HG03196 (cell line): ENCODE measurements around the gene TUBA8.
"Not testable (repeated sequence)": the region's sequence is repeated elsewhere in the genome, so short reads cannot be mapped to it uniquely, and the experiment has no call there.

ENCODE experiments used
- ATAC-seq: cut with Tn5 transposase; IDR thresholded peaks from one replicate; pipeline ENCODE4 v1.9.1; 2021; ENCODE audit not compliant: unreplicated experiment

The TUBA8 gene

DNA sequence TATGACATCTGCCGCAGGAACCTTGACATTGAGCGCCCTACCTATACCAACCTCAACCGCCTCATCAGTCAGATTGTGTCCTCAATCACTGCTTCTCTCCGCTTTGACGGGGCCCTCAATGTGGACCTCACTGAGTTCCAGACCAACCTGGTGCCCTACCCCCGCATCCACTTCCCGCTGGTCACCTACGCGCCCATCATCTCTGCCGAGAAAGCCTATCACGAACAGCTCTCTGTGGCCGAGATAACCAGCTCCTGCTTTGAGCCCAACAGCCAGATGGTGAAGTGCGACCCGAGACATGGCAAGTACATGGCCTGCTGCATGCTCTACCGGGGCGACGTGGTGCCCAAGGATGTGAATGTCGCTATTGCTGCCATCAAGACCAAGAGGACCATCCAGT is 16.0 kb downstream of the TUBA8 start:
- no peak for ATAC-seq

DNA sequence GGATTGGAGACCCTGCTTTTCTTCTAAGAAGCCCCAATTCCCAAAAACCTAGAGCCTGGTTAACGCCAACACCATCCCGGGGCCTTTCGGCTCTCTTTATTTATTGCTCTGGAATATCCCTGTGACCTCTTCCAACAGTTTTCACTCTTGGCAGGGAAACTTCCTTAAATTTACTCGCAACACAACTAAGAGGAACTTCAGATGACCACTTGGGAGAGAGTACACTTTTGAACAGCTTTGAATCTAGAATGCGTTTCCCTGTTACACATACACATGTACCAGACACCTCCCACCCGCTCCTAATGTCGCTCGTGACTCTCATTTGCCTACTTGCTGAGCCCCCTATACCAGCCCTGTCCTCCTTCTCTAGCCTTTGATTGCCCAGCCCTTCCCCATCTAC is 19.4 kb downstream of the TUBA8 start:
- ATAC-seq: no peak

DNA sequence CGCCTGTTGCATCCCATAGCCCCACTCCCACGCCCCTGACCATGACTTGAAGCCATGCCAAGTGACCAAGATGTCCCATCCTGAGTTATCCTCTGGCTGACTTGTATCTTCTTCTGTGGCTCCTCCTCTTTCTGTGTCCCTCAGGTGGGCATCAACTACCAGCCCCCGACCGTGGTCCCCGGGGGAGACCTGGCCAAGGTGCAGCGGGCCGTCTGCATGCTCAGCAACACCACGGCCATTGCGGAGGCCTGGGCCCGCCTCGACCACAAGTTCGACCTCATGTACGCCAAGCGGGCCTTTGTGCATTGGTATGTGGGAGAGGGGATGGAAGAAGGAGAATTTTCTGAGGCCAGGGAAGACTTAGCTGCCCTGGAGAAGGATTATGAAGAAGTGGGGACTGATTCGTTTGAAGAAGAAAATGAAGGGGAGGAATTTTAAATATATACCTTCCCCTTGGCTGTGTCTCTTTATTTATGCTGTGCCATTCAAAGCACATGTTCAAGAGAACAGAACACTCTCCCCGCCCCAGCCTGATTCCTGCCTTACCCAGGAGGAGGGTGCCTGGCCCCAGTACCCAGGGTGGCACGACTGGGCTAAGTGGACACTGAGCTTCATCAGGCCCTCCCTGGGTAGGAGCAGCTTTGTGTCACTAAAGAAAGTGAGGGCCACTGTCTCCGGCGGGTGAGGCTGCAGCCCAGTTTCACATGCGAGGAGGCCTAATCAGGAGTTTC is 20.3 kb downstream of the TUBA8 start:
- ATAC-seq: no peak

DNA sequence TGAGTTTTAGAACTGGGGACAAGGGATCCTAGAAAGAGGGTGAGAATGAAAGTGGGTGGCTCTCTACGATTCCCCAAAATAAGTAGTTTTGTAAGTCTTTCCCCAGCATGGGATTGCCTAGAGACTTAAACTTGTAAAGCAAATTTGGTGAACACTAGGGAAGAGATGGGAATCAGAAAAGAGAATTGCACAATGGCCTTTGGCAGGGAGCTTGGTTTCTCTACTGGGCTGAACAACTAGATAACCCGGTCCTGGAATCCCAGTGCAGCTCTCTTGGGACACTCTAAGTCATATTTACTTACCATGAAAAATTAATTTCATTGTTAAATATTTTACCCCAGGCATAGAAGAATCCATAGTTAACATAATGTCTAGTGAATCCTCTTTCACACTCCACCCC is 22.8 kb downstream of the TUBA8 start:
- no peak for ATAC-seq

DNA sequence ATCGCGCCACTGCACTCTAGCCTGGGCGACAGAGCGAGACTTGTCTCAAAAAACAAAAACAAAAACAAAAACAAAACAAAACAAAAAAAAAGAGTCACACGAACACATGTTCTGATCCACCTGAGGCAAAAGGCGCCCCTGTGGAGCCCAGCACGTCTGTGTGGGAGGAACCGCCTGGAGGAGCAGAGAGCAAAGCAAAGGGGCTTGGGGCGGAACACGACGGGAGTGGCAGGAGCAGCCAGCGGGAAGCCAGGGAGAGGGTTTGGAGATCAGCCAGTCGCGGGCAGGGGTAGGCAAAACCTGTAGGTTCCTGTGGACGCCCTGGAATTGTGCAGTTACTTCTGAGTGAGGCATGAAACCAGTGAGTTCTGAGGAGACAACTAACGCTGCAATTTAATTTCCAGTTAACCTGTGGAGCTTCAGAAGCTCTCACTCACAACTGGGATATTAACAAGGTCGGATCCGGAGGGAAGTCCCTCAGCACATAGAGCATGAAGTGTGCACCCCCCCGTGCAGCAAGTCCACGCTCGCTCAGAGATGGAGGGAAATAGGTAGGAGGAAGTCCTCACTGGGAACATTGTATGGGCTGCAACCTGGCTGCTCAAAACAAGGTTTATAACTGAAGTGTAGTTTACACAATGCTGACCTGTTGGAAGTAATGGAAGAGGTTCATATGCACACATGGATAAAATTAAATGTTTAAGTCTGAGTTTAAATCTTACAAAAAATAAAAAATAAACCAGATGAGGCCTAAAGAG is 26.1 kb downstream of the TUBA8 start:
- ATAC-seq: no peak

DNA sequence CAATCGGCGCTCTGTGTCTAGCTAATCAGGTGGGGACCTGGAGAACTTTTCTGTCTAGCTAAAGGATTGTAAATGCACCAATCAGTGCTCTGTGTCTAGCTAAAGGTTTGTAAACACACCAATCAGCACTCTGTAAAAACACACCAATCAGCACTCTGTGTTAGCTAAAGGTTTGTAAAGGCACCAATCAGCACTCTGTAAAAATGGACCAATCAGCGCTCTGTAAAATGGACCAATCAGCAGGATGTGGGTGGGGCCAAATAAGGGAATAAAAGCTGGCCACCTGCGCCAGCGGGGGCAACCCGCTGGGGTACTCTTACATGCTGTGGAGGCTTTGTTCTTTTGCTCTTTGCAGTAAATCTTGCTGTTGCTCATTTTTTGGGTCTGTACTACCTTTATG is 30.4 kb downstream of the TUBA8 start:
- not testable (repeated sequence) for ATAC-seq

DNA sequence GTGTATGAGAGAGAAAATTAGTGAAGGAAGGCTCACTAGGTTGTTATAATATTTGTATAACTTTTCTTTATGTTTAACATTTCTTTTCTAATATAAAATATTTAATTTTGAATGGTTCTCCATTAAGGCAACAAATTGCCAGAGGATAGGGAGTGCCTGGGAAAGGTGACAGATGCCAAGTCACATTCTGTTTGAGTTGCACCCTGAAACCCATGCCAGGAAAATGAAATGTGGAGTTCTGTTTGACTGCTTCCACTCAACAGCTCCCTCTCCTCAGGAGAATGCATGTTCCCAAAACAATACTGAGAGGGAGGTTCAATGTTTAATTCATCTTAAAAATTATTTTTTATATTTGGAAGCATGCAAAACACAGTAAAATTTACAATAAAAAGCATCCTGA is 33.5 kb downstream of the TUBA8 start:
- ATAC-seq: no peak

DNA sequence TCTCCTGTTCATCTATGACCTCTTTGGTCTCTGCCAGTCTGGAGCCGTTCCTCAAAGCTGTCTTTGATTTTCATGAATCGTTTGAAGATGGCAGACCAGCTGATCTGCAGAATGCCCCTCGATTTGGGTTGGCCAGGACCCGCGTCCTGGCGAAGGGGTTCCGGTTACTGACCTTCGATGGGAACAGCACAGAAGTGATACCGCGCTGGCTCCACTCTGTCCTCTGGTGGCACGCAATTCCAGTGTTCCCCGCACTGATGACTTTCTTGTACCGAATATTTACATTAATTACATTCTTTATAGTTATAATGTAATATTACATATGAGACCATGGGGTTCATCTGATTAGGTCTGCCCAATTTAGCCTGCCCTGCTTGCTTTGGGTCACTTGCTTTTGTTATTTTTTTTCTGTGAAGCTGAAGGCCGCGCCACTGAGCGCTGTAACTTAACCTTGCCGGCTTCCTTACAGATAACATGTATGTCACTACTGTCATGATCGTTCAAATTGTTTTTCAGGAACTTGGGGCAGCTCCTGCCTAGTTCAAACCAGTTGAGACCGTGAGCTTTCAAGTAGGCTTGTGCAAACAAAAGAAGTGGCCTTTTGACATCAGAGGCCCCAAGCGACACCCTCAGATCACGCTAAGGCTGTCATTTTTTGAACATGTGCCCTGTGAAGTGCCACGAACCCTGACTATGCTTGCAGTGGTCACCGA is 35.2 kb downstream of the TUBA8 start:
- no peak for ATAC-seq

DNA sequence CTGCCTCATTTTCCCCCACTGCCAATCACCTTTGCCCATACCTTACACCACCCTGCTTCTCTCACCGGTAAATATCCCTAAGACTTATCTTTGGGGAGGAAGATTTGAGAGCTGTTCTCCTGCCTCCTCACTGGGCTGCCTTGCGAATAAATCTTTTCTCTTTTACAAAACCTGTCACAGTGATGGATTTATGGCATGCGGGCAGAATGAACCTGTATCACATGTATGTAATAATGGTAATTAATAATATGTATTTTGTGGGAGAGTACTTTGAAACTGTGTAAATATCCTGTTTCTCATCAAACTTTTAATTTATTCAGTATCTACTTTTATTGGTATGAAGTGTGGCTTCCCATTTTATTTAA is 35.8 kb downstream of the TUBA8 start:
- ATAC-seq: no peak

DNA sequence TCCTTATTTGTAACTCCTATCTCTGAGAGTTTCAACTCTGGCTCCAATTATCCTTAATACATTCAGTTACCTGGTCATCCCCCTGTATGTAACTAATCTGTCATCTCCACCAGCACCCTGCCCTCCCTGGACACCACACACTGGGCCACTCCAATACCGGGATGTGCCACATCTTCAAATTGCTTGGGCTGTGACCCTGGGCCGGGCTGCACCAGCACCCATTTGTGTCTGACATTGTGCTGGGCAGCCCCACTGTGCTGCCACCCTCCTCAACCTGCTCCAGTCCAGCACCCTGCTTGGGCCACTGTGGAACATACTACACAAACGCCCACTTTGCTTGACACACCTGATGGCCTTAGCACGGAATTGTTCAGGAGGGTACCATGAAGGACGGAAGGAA is 37.2 kb downstream of the TUBA8 start:
- ATAC-seq: no peak

DNA sequence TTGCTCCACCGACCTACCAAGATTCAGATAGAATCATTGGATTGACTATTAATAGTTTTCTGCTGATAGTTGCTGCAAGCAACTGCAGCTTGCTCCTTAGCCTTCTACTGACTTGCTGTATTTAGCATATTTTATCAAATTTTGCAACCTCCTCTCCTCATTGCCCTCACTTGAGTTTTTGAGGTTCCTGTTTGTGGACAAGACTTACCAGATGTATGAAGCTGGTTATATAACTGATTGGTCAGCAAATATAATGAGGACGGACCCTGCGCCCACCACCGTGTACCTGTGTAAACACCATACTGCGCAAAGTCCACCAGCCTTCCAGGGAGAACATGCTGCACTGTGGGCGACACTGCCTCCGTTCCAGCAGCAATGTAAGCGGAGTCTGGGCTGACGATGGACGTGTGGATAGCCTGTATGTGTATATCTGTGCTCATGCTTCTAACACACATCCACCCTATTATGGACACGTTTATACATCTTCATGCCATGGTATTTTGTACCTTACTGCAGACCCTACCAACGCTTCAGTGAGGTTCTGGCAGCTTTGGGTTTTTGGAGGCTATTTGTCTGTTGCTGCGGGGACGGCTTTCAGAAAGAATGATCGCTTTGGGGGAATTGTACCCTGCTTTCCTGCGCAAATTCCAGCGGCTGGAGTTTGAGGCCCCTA is 37.8 kb downstream of the TUBA8 start:
- no peak for ATAC-seq

DNA sequence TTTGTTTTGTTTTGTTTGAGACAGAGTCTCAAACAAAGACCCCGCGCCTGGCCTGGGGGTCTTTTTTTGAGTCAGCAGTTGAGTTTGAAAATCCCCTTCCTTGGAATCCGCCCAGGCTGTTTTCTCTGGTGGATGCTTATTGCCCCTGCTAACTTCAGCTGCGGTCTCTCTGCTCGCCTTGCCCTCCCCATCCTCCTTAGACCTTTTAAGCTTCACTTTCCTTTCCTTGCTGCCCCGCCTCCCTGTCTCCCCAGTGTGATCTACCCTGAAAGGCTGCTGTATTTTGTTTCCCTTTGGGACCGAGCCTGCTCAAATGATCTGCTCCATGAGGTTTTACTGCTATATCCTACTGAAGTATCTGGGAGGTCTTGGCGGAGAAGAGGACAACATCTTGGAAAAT is 41.9 kb downstream of the TUBA8 start:
- no peak for ATAC-seq

DNA sequence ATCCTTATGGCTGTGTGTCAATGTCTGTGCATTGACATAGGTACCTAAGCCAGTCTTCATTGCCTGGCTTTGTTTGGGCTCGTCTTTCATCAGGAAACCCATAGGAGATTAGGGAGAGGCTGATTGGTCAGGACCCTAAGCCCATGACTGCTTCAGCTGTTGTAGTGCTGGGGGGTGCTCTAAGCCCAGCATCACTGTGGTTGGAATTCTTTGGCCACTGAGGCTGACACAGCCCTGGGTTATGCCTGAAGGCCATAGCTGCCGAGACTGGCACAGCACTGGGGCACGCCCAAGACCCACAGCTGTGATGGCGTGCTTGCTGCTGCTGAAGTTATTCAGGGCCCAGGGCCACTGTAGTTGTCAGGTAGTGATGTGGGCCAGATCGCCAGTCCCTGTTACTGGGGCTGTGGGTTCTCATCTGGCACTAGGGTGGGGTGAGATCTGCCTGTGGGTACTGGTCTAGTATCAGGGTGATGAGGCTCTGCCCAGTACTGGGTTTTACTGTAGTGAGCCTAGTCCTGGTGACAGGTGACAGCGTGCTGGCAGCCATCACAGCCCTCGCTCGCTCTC is 44.3 kb downstream of the TUBA8 start:
- ATAC-seq: no peak

DNA sequence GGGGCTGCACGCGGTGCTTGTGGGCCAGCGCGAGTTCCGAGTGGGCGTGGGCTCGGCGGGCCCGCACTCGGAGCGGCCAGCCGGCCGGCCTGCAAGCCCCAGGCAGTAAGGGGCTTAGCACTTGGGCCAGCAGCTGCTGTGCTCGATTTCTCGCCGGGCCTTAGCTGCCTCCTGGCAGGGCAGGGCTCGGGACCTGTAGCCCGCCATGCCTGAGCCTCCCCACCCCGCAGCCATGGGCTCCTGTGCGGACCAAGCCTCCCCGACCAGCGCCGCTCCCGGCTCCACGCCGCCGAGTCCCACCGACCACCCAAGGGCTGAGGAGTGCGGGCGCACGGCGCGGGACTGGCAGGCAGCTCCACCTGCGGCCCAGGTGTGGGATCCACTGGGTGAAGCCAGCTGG is 44.9 kb downstream of the TUBA8 start:
- not testable (repeated sequence) for ATAC-seq

DNA sequence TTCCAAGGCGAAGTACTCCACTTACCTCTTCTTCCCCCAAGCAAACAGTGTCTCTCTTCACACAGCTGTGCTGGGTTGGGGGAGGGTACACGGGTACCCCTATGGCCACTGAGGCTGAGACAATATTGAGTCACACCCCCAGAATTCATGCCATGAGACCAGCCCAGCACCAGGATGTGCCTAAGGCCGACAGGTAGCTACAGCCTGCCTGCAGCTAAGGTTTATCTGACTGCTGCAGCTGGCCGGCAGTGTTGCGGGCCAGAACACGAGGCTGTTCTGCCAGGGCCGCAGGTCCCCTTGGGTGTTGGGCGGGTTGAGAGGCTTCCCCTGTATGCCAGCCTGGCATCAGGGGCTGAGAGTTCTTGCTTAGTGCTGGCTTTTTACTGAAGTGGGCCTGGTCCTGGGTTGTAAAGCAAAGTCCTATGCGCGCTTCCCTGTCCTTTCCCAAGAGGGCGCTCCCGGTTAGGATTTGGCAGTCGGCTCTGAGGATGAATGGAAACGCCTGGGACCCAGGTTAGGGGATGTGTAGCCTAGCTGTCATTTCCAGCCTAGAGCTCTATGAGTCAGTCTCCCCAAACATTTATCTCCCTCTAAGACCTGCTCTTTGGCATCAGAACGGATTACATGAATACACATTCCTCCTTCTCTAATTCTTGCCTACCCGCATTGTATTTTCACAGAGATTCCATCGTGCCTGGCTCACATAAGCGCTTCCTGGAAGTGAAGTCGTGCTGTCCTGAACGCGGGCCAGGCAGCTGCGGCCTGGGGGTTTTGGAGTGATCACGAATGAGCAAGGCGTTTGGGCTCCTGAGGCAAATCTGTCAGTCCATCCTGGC is 46.5 kb downstream of the TUBA8 start:
- no peak for ATAC-seq

DNA sequence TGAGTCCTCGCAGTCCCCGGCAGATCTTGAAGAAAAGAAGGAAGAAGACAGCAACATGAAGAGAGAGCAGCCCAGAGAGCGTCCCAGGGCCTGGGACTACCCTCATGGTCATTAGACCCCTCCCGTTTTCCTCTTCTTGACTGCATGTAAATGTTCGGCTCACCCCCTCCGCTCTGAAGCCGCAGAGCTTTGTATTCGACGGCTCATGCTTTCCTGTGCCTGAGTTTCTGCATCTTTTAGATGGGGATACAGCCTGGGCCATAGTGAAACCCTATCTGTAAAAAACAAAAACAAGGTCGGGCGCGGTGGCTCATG is 47.1 kb downstream of the TUBA8 start:
- no peak for ATAC-seq

DNA sequence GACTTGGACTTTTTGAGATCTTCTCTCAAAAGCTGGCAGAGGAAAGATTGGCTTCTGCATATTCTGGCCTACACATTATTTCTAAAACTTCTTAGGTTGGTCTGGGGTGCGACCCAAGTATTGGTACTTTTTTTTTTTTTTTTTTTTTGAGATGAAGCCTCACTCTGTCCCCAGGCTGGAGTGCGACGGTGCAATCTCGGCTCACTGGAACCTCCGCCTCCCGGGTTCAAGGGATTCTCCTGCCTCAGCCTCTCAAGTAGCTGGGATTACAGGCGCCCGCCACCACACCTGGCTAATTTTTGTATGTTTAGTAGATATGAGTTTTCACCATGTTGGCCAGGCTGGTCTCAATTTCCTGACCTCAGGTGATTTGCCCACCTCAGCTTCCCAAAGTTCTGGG is 50.0 kb downstream of the TUBA8 start:
- not testable (repeated sequence) for ATAC-seq

DNA sequence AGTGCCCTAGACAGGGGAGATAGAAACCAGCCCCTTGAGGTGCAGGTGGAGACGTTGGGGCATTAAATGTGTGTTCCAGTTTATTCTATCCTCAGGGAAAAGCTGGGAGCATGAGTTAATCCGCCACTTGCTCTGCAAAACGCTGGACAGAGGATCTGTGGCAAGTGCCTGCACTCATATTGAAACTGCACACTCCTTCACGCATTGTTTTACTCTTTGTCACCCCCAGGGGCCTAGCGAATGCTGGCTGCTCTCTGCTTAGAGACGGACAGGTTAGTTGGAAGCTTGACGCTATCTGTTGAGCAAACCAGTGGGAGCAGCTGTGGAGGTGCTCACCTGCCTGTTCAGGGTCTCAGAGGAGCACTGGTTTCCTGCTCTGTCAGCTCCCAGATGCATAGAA is 53.2 kb downstream of the TUBA8 start:
- ATAC-seq: not testable (repeated sequence)

DNA sequence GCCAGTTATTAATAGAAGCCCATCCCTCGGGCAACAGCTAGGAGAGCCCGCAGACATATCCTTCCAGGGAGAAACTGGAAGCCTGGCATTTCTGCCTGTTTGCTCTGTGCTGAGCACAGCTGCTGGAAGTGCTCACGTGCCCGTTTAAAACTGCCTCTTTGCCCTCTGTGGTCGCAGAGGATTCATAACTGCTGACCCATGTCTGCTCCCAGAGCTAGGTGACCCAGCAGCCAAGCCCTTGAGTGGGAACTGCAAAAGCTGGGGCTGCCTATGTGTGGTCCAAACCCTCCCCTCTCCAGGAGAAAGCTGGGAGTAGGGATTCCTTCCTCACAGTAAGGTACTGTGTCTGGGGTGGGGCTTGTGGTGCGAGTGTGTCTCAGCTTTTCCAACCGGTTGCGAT is 54.0 kb downstream of the TUBA8 start:
- not testable (repeated sequence) for ATAC-seq

DNA sequence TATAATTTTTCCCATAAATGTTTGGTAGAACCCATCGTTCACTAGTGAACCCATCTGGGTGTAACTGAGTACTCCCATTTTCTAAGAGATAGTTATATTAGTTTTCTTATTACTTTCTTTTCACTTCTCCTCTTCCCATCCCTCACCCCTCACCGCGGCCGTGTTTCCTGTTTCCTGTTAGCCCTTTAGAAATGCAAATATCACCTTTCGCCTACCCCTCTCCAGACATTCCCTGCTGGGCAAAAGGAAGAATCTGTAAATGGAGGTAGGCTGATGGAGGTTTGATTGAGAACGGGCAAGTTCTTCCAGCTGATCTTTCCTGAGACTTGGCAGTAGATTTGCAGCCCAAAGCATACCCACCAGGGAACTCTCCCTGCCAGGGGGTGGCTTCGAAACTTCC is 54.7 kb downstream of the TUBA8 start:
- not testable (repeated sequence) for ATAC-seq
